ENCODE measurements around the gene TAF11L7.
"Not testable (repeated sequence)": the region's sequence is repeated elsewhere in the genome, so short reads cannot be mapped to it uniquely, and the experiment has no call there.

Gene TAF11L7

GRCh38 chr5:17603880-17604279 is 18.3 kb upstream of the TAF11L7 start, which contains the start of gene TAF11L11:
Gene TAF11L11 (plus strand): TSS chr5:17604183.
- H3K4me3 ChIP-seq (ENCODE audit: low read depth in 1 of 5, low read length in 5 of 5); H3K36me3 ChIP-seq (ENCODE audit: control insufficient read depth in 5 of 5, insufficient read depth in 5 of 5, low read length in 5 of 5); H3K4me1 ChIP-seq (ENCODE audit: control insufficient read depth in 5 of 5, insufficient read depth in 5 of 5, low read length in 5 of 5); H3K27ac ChIP-seq (ENCODE audit: low read depth, low read length); H3K9ac ChIP-seq (ENCODE audit: low read length in 5 of 5); H3K27me3 ChIP-seq (ENCODE audit: control insufficient read depth in 5 of 5, insufficient read depth in 4 of 5, low read length in 5 of 5); H3K9me3 ChIP-seq (ENCODE audit: control insufficient read depth in 5 of 5, low read length in 5 of 5): not testable (repeated sequence)

- not testable (repeated sequence) for H3K4me1 ChIP-seq (ENCODE audit: control insufficient read depth in 5 of 5, insufficient read depth in 5 of 5, low read length in 5 of 5); H3K9me3 ChIP-seq (ENCODE audit: control insufficient read depth in 5 of 5, low read length in 5 of 5); H3K27me3 ChIP-seq (ENCODE audit: control insufficient read depth in 5 of 5, insufficient read depth in 4 of 5, low read length in 5 of 5); H3K27ac ChIP-seq (ENCODE audit: low read depth, low read length); H3K36me3 ChIP-seq (ENCODE audit: control insufficient read depth in 5 of 5, insufficient read depth in 5 of 5, low read length in 5 of 5); H3K4me3 ChIP-seq (ENCODE audit: low read depth in 1 of 5, low read length in 5 of 5); H3K9ac ChIP-seq (ENCODE audit: low read length in 5 of 5)
These were observed 12.2 kb upstream of the TAF11L7 start, which contains the start of gene TAF11L10 for GRCh38 chr5:17597728-17598127. Gene TAF11L10 (minus strand): TSS chr5:17597828.

GRCh38 chr5:17594255-17594654 is 8.7 kb upstream of the TAF11L7 start, which contains the start of gene TAF11L9:
Gene TAF11L9 (minus strand): TSS chr5:17594394.
- H3K4me1 ChIP-seq (ENCODE audit: control insufficient read depth in 5 of 5, insufficient read depth in 5 of 5, low read length in 5 of 5); H3K27me3 ChIP-seq (ENCODE audit: control insufficient read depth in 5 of 5, insufficient read depth in 4 of 5, low read length in 5 of 5); H3K4me3 ChIP-seq (ENCODE audit: low read depth in 1 of 5, low read length in 5 of 5); H3K9ac ChIP-seq (ENCODE audit: low read length in 5 of 5); H3K9me3 ChIP-seq (ENCODE audit: control insufficient read depth in 5 of 5, low read length in 5 of 5); H3K27ac ChIP-seq (ENCODE audit: low read depth, low read length); H3K36me3 ChIP-seq (ENCODE audit: control insufficient read depth in 5 of 5, insufficient read depth in 5 of 5, low read length in 5 of 5): not testable (repeated sequence)

GRCh38 chr5:17590860-17591259 is 5.3 kb upstream of the TAF11L7 start, which contains the start of gene TAF11L8:
Gene TAF11L8 (minus strand): TSS chr5:17590960.
- not testable (repeated sequence) for H3K27me3 ChIP-seq (ENCODE audit: control insufficient read depth in 5 of 5, insufficient read depth in 4 of 5, low read length in 5 of 5); H3K27ac ChIP-seq (ENCODE audit: low read depth, low read length); H3K9me3 ChIP-seq (ENCODE audit: control insufficient read depth in 5 of 5, low read length in 5 of 5); H3K9ac ChIP-seq (ENCODE audit: low read length in 5 of 5); H3K4me1 ChIP-seq (ENCODE audit: control insufficient read depth in 5 of 5, insufficient read depth in 5 of 5, low read length in 5 of 5); H3K4me3 ChIP-seq (ENCODE audit: low read depth in 1 of 5, low read length in 5 of 5); H3K36me3 ChIP-seq (ENCODE audit: control insufficient read depth in 5 of 5, insufficient read depth in 5 of 5, low read length in 5 of 5)
